ENCODE data around the gene FNDC3A.
"Not testable (repeated sequence)": the region's sequence is repeated elsewhere in the genome, so short reads cannot be mapped to it uniquely, and the experiment has no call there.

- not testable (repeated sequence) for TF ChIP-seq CTCF, POLR2A (IDR thresholded peaks at IDR 0.05)
Observed at GRCh38 chr13:49018986-49019635, 43.4 kb downstream of the FNDC3A start.

Measured in prostate gland (tissue), 2 donors.